SK-MEL-5 (cell line): Measurements from ENCODE around the gene DHX30. TPM values are rescaled to one million over a fixed set of nuclear protein-coding genes. Genes with fewer than 3 reads are reported as not detected.

Experiments
- DNase-seq: peaks from one replicate; pipeline ENCODE4 v3.0.0-alpha.2; 2016; ENCODE audit warnings: low read depth, low spot score
- in situ Hi-C: cut with HindIII; loops from 2 replicates; pipeline ENCODE4 v1.10.0; 2016; ENCODE audit warnings: low sequenced_read_pairs, high pct_unique_total_duplicates, low pct_unique_long_range_greater_than_20kb
- small RNA-seq, 2 experiments: library from RNA; depleted of rRNA; stranded (forward); fragments of <200 nt; gene quantifications; one replicate each; pipeline ENCODE3, GENCODE V24; 2014
- total RNA-seq: library from RNA; depleted of rRNA; stranded (reverse); fragments of >200 nt; shearing (Covaris generic); gene quantifications from 2 replicates; pipeline ENCODE4 v1.2.3, GENCODE V29; 2014; rRNA removed

The DHX30 gene
- total RNA-seq, 1 experiment from 2014 or later: 96.6 TPM

GRCh38 chr3:47896736-47897135, 93.8 kb downstream of the DHX30 start:
- in situ Hi-C loops: no loop called here
- peak; percentile 64 for DNase-seq

- in situ Hi-C loops: no loop called here
- DNase-seq: no peak
These were observed 95.0 kb downstream of the DHX30 start for GRCh38 chr3:47897954-47898353.

GRCh38 chr3:47899495-47900108, 96.7 kb downstream of the DHX30 start:
- in situ Hi-C loops: no loop called here
- no peak for DNase-seq

Small RNA genes lying within 50 kb of the gene (small RNA-seq; reads per million reads assigned to genes)
- gene MIR1226: 0 to 0.91 reads per million in 2 experiments
- 0 reads per million in 2 experiments for gene RF02271

Other genes starting within 250 kb of the DHX30 start
- gene CSPG5, start 224.3 kb upstream of the DHX30 start, total RNA-seq: 3.8 and 4.3 TPM in 2 replicates
- 39.5 and 52.0 TPM in 2 replicates for gene SMARCC1, start 21.2 kb upstream of the DHX30 start, total RNA-seq
- 55.3 and 61.9 TPM in 2 replicates for gene MAP4, start 213.3 kb downstream of the DHX30 start, total RNA-seq